Mesenchymal stem cell (in vitro differentiated cells and primary cell): ENCODE data around the gene KANTR.

ENCODE experiments used
- DNase-seq: peaks from one replicate; pipeline ENCODE4 v3.0.0-alpha.2; 2013
- H2AFZ ChIP-seq: one replicate; pipeline ENCODE4 v1.6.1; 2013; ENCODE audit warnings: low read depth, mild to moderate bottlenecking, control low read depth, inconsistent platforms, low read length, moderate library complexity
- H2AK5ac ChIP-seq: 2 replicates; pipeline ENCODE4 v1.6.1; 2013; ENCODE audit warnings: low read length, moderate library complexity, mild to moderate bottlenecking, inconsistent platforms; ENCODE audit not compliant: severe bottlenecking
- H2BK120ac ChIP-seq: one replicate; pipeline ENCODE4 v1.6.1; 2013; ENCODE audit warnings: low read depth, mild to moderate bottlenecking, inconsistent platforms, low read length, moderate library complexity
- H2BK12ac ChIP-seq, 2 experiments: one replicate each; pipeline ENCODE4 v1.6.1; 2013; ENCODE audit warnings: inconsistent platforms in 2 of 2, low read length in 2 of 2, mild to moderate bottlenecking in 2 of 2, moderate library complexity in 2 of 2, control low read depth in 1 of 2
- H2BK15ac ChIP-seq: one replicate; pipeline ENCODE4 v1.6.1; 2013; ENCODE audit warnings: mild to moderate bottlenecking, low read depth, inconsistent platforms; ENCODE audit not compliant: poor library complexity, severe bottlenecking
- H2BK5ac ChIP-seq: 2 replicates; pipeline ENCODE4 v1.6.1; 2013; ENCODE audit warnings: low read depth, mild to moderate bottlenecking, low read length, control low read depth, inconsistent platforms; ENCODE audit not compliant: poor library complexity, severe bottlenecking
- H3K14ac ChIP-seq, 2 experiments: one replicate each; pipeline ENCODE4 v1.6.1; 2013; ENCODE audit warnings: inconsistent platforms in 2 of 2, low read length in 2 of 2, control low read depth in 1 of 2, mild to moderate bottlenecking in 1 of 2, moderate library complexity in 1 of 2
- H3K18ac ChIP-seq, 2 experiments: one replicate each; pipeline ENCODE4 v1.6.1; 2013; ENCODE audit warnings: inconsistent platforms in 2 of 2, low read length in 2 of 2, control low read depth in 1 of 2, low read depth in 1 of 2, mild to moderate bottlenecking in 1 of 2
- H3K23ac ChIP-seq, 2 experiments: one replicate each; pipeline ENCODE4 v1.6.1; 2013; ENCODE audit warnings: inconsistent platforms in 2 of 2, low read length in 2 of 2, mild to moderate bottlenecking in 2 of 2, moderate library complexity in 2 of 2, control low read depth in 1 of 2
- H3K27ac ChIP-seq: 2 replicates; pipeline ENCODE4 v1.5.1; 2013; ENCODE audit warnings: mild to moderate bottlenecking, moderate library complexity, low read length, control low read depth, inconsistent platforms; ENCODE audit not compliant: poor library complexity, severe bottlenecking
- H3K27me3 ChIP-seq, 2 experiments: 2 replicates each; pipeline versions ENCODE4 v1.6.1 to v1.7.0; 2013; ENCODE audit warnings: low read length in 2 of 2, mild to moderate bottlenecking in 2 of 2, moderate library complexity in 2 of 2, control low read depth in 1 of 2, inconsistent platforms in 1 of 2; ENCODE audit not compliant: control insufficient read depth in 1 of 2, insufficient read depth in 1 of 2
- H3K36me3 ChIP-seq, 2 experiments: 2 replicates each; pipeline versions ENCODE4 v1.6.1 to v1.7.0; 2013; ENCODE audit warnings: low read length in 2 of 2, control low read depth in 1 of 2, inconsistent platforms in 1 of 2, low read depth in 1 of 2, mild to moderate bottlenecking in 1 of 2; ENCODE audit not compliant: insufficient read depth in 2 of 2, control insufficient read depth in 1 of 2
- H3K4ac ChIP-seq, 2 experiments: one replicate each; pipeline ENCODE4 v1.6.1; 2013; ENCODE audit warnings: inconsistent platforms in 2 of 2, low read length in 2 of 2, mild to moderate bottlenecking in 2 of 2, moderate library complexity in 2 of 2, control low read depth in 1 of 2, low read depth in 1 of 2
- H3K4me1 ChIP-seq: 2 replicates; pipeline ENCODE4 v1.6.1; 2013; ENCODE audit warnings: low read depth, low read length, control low read depth; ENCODE audit not compliant: control insufficient read depth, insufficient read depth
- H3K4me2 ChIP-seq: 2 replicates; pipeline ENCODE4 v1.6.1; 2013; ENCODE audit warnings: low read length, mild to moderate bottlenecking, inconsistent platforms; ENCODE audit not compliant: poor library complexity, severe bottlenecking
- H3K4me3 ChIP-seq, 2 experiments: 2 replicates each; pipeline versions ENCODE4 v1.5.1 to v1.7.0; 2013; ENCODE audit warnings: low read length in 2 of 2, mild to moderate bottlenecking in 2 of 2, control low read depth in 1 of 2, low read depth in 1 of 2; ENCODE audit not compliant: insufficient read depth in 1 of 2
- H3K79me1 ChIP-seq: replicated peaks from 2 replicates; pipeline ENCODE4 v1.6.1; 2013; ENCODE audit warnings: mild to moderate bottlenecking, control low read depth, low read length, inconsistent platforms; ENCODE audit not compliant: poor library complexity, severe bottlenecking
- H3K9ac ChIP-seq: 2 replicates; pipeline ENCODE4 v1.7.0; 2013; ENCODE audit warnings: mild to moderate bottlenecking, low read length, moderate library complexity
- H3K9me3 ChIP-seq: 2 replicates; pipeline ENCODE4 v1.7.0; 2013; ENCODE audit warnings: mild to moderate bottlenecking, low read length; ENCODE audit not compliant: control insufficient read depth
- H4K8ac ChIP-seq: one replicate; pipeline ENCODE4 v1.6.1; 2013; ENCODE audit warnings: inconsistent platforms, mild to moderate bottlenecking, low read length, moderate library complexity
- H4K91ac ChIP-seq: one replicate; pipeline ENCODE4 v1.6.1; 2013; ENCODE audit warnings: mild to moderate bottlenecking, low read length, inconsistent platforms
- WGBS: methylation state at CpG from one replicate; pipeline ENCODE4 v1.1.7; 2013; ENCODE audit warnings: mixed read lengths; 5-methylcytosine and 5-hydroxymethylcytosine counted together

The KANTR gene

GRCh38 chrX:53115550-53115874, 21.6 kb downstream of the KANTR start:
- 100% methylated on average over 1 of the region's 2 CpGs for WGBS
- Histone ChIP-seq H3K4me3 (peak overlapping the region in 1 of 2 experiments; percentile 66), H4K91ac (no peak overlapping the region), H2AK5ac (no peak overlapping the region), H3K18ac (peak overlapping the region in 1 of 2 experiments; percentile 12), H3K4ac (no peak overlapping the region), H3K4me2 (no peak overlapping the region), H2BK15ac (no peak overlapping the region), H3K79me1 (peaks cover 9% of the 10 kb centered on the region), H2BK5ac (no peak overlapping the region), H3K9me3 (no peaks in the 10 kb centered on the region), H3K14ac (no peak overlapping the region), H2BK120ac (no peak overlapping the region), H2AFZ (no peak overlapping the region), H3K36me3 (peaks cover 3 to 14% of the 10 kb centered on the region in 2 experiments), H3K23ac (no peak overlapping the region), H4K8ac (no peak overlapping the region), H3K27me3 (peaks cover 0 to 8% of the 10 kb centered on the region in 2 experiments), H3K4me1 (peaks cover 3% of the 10 kb centered on the region), H3K27ac (no peak overlapping the region), H2BK12ac (peak overlapping the region in 1 of 2 experiments; percentile 52), H3K9ac (peak overlapping the region; percentile 69)
- no peak for DNase-seq

- no peak overlapping the region for H2AFZ ChIP-seq
- WGBS = 98% methylated on average over 2 of the region's 3 CpGs
- H3K9ac ChIP-seq = peak overlapping the region; percentile 69
- peaks cover 9% of the 10 kb centered on the region for H3K79me1 ChIP-seq
- H3K4me3 ChIP-seq = peak overlapping the region in 1 of 2 experiments; percentile 66
- H2BK15ac ChIP-seq = no peak overlapping the region
- peaks cover 3 to 14% of the 10 kb centered on the region in 2 experiments for H3K36me3 ChIP-seq
- H3K23ac ChIP-seq = no peak overlapping the region
- H3K4me2 ChIP-seq = no peak overlapping the region
- no peak overlapping the region for H4K8ac ChIP-seq
- H2BK5ac ChIP-seq = no peak overlapping the region
- H2AK5ac ChIP-seq = no peak overlapping the region
- no peaks in the 10 kb centered on the region for H3K9me3 ChIP-seq
- no peak overlapping the region for H4K91ac ChIP-seq
- H3K14ac ChIP-seq = no peak overlapping the region
- peaks cover 3% of the 10 kb centered on the region for H3K4me1 ChIP-seq
- peaks cover 0 to 8% of the 10 kb centered on the region in 2 experiments for H3K27me3 ChIP-seq
- no peak overlapping the region for H2BK120ac ChIP-seq
- H3K27ac ChIP-seq = no peak overlapping the region
- H3K4ac ChIP-seq = no peak overlapping the region
- no peak overlapping the region for H2BK12ac ChIP-seq
- H3K18ac ChIP-seq = no peak overlapping the region
- peak; percentile 19 for DNase-seq
These were observed 22.2 kb downstream of the KANTR start for GRCh38 chrX:53116101-53116500.

GRCh38 chrX:53122013-53122412, 28.1 kb downstream of the KANTR start:
- H2BK12ac ChIP-seq = no peak overlapping the region
- H2BK5ac ChIP-seq = no peak overlapping the region
- H3K79me1 ChIP-seq = peaks cover 5% of the 10 kb centered on the region
- DNase-seq = no peak
- WGBS = no CpG with 5 or more reads among the region's 1 CpG
- H3K18ac ChIP-seq = no peak overlapping the region
- no peak overlapping the region for H3K9ac ChIP-seq
- no peak overlapping the region for H2BK120ac ChIP-seq
- peaks cover 0 to 23% of the 10 kb centered on the region in 2 experiments for H3K27me3 ChIP-seq
- no peak overlapping the region for H3K14ac ChIP-seq
- no peak overlapping the region for H4K8ac ChIP-seq
- H3K4ac ChIP-seq = no peak overlapping the region
- H3K36me3 ChIP-seq = no peaks in the 10 kb centered on the region
- no peak overlapping the region for H3K23ac ChIP-seq
- no peaks in the 10 kb centered on the region for H3K4me1 ChIP-seq
- no peak overlapping the region for H3K27ac ChIP-seq
- H3K4me3 ChIP-seq = no peak overlapping the region
- no peak overlapping the region for H3K4me2 ChIP-seq
- no peak overlapping the region for H4K91ac ChIP-seq
- peaks cover 9% of the 10 kb centered on the region for H3K9me3 ChIP-seq
- no peak overlapping the region for H2AFZ ChIP-seq
- no peak overlapping the region for H2BK15ac ChIP-seq
- no peak overlapping the region for H2AK5ac ChIP-seq

- no peak overlapping the region for H3K27ac ChIP-seq
- no peak overlapping the region for H3K23ac ChIP-seq
- H3K4me3 ChIP-seq = no peak overlapping the region
- H3K9me3 ChIP-seq = peaks cover 9% of the 10 kb centered on the region
- H2BK120ac ChIP-seq = no peak overlapping the region
- H2BK12ac ChIP-seq = no peak overlapping the region
- no peak overlapping the region for H3K14ac ChIP-seq
- DNase-seq = no peak
- H3K4me2 ChIP-seq = no peak overlapping the region
- H2BK15ac ChIP-seq = no peak overlapping the region
- no peak overlapping the region for H2BK5ac ChIP-seq
- no peaks in the 10 kb centered on the region for H3K36me3 ChIP-seq
- H3K9ac ChIP-seq = no peak overlapping the region
- H4K8ac ChIP-seq = no peak overlapping the region
- H2AFZ ChIP-seq = no peak overlapping the region
- H3K18ac ChIP-seq = no peak overlapping the region
- H3K79me1 ChIP-seq = peaks cover 5% of the 10 kb centered on the region
- no peaks in the 10 kb centered on the region for H3K4me1 ChIP-seq
- H4K91ac ChIP-seq = no peak overlapping the region
- no peak overlapping the region for H3K4ac ChIP-seq
- H2AK5ac ChIP-seq = no peak overlapping the region
- peaks cover 0 to 27% of the 10 kb centered on the region in 2 experiments for H3K27me3 ChIP-seq
These were observed 31.6 kb downstream of the KANTR start for GRCh38 chrX:53125506-53125905.
